Measurements from ENCODE around the gene TMEM33.

The TMEM33 gene

GRCh38 chr4:41934514-41934900 lies 722 bp upstream of the TMEM33 start:
- DNase-seq (ENCODE audit: extremely low spot score, insufficient read length, low read depth) (no peak), FAIRE-seq (no peak)

DNA sequence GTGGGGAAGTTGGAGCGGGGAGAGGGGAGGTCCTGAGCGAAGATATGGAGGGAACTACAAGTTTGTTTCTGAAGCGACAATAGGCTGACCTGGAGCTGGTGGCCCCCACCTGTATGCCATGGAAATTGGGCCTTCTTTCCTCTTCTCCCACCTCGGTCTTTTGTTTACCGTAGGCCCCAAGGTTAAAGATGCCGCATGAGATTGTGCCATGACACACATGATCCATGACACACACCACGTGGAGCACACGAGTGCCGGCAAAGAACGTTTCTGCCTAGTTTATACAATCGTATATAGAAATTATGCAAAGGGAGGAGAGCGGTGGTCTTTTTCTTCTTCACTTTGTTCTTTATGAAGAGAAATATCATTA lies 408 bp downstream of the TMEM33 start:
- DNase-seq (ENCODE audit: extremely low spot score, insufficient read length, low read depth), result no peak
- FAIRE-seq, result no peak

GRCh38 chr4:41939016-41939626 lies 3.9 kb downstream of the TMEM33 start:
- FAIRE-seq, result no peak
- no peak for DNase-seq (ENCODE audit: extremely low spot score, insufficient read length, low read depth)

DNA sequence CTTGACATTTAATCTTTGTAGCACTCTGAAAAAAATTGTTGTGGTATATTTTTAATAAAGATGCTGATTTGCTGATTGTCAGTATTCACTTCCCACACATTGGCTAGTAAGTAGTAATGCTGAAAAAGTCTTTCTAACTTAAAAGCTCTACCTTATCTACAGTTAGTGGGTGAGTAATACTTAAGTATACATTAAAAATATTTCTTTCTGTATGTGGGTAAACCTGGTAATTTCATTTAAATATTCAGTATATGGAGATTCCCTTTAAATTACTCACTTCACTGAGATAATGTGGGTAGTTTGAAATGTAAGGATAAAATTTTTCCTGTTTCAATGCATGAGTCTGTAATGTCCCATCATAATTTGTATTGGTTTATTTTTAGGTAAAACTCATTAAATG lies 5.6 kb downstream of the TMEM33 start:
- FAIRE-seq, result no peak
- DNase-seq (ENCODE audit: extremely low spot score, insufficient read length, low read depth), result no peak

DNA sequence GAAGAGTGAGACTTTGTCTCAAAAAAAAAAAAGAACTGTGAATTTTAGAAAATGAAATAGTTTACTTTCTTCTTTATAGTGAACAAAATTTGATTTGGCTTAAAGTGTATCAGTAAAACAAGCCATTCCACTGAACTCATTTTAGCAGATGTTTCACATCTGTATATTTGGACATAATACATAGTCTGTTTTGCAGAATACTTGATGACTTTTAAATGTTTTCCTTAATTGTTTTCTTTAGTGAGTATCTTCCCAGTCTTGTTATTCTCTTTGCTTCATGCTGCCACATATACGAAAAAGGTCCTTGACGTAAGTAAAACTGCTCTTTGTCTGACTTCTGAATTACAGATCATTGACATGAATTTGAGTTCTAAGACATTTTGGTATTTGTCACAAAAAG lies 8.3 kb downstream of the TMEM33 start:
- DNase-seq (ENCODE audit: extremely low spot score, insufficient read length, low read depth), result no peak
- FAIRE-seq, result no peak

DNA sequence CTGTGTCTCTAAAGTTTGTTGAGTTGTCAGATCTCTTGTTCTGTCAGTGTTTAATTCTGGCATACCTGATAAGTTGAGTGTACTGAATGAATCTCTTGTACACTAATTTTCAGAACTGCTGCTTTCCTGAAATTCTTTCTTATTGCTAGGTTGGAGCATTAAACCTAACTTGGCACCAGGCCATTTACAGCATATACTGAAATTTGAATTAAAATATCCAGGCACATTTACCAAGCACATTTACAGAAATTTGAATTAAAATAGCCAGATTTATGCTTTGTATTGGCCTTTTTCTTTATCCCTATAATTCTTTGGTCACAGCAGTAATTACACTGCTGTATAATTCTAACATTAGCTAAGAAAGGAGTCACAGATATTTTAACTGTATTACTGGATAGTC lies 8.9 kb downstream of the TMEM33 start:
- no peak for DNase-seq (ENCODE audit: extremely low spot score, insufficient read length, low read depth)
- FAIRE-seq, result no peak

DNA sequence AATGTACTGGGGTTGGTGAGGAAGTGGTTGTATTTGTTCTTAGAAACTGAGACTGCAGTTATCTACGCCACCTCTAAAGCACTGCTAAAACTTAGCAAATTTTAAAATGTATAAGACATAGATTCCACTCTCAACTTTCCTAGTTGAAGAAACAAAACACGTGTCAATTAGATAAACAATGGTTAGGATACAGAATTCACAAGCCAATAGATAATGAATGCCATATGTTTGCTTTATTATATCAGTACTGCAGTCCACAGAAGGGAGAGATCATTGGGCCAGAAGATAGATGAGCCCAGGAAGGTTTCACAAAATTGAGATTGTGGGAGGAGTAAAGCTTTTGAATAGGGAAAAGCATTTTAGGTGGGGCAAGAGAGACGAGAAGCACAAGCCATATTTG lies 14.3 kb downstream of the TMEM33 start:
- FAIRE-seq (no peak), DNase-seq (ENCODE audit: extremely low spot score, insufficient read length, low read depth) (no peak)

DNA sequence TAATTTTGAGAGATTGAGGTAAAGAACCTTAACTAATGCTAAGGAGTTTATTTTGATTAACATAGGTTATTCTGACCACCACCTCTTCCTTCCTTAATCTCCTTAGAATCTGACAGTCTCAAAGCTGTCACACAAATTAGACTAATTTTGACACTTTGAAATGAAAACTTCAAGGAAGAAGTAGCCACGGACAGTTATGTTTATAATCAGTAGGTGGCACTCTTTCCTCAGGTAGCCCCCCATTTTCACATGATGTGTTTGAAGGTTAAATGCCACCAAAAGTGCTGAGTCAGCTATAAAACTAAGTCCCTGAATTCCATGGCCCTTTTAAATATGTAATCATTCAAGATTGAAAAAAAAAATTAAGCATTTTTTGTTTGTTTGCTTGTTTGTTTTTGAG lies 22.4 kb downstream of the TMEM33 start:
- FAIRE-seq (peak; percentile 67), DNase-seq (ENCODE audit: extremely low spot score, insufficient read length, low read depth) (no peak)

DNA sequence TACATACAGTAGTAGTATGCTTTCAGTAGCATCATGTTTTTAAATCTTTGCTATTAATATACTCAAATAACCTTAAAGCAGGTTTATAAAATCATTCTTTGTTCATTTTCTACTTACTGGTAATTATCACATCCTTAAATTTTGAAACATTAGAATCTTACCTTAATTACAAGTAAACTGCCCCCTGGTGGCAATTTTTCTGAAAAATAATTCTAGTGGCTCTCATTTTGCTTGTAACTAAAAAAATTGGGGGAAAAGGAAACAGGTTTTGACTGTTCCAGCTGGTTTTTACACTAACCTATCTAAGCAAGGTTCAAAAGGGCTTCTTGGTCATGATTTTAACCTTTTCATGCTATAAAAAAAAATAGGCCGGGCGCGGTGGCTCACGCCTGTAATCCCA lies 27.9 kb downstream of the TMEM33 start:
- peak; percentile 58 for FAIRE-seq
- DNase-seq (ENCODE audit: extremely low spot score, insufficient read length, low read depth), result no peak

- FAIRE-seq (no peak), DNase-seq (ENCODE audit: extremely low spot score, insufficient read length, low read depth) (no peak)
Measured at GRCh38 chr4:41964401-41964800, 29.2 kb downstream of the TMEM33 start.

GRCh38 chr4:41967392-41967791 lies 32.2 kb downstream of the TMEM33 start:
- no peak for FAIRE-seq

DNA sequence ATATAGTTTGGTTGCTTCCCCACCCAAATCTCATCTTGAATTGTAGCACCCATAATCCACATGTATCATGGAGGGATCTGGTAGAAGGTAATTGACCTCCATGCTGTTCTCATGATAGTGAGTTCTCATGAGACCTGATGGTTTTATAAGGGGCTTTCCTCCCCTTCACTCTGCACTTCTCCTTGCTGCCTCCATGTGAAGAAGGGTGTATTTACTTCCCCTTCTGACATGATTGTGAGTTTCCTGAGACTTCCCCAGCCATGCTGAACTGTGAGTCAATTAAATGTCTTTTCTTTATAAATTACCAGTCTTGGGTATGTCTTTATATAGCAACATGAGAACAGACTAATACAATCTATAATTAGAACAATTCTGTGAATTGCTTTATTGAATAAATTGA lies 34.4 kb downstream of the TMEM33 start:
- FAIRE-seq (no peak), DNase-seq (ENCODE audit: extremely low spot score, insufficient read length, low read depth) (no peak)

More at GRCh38 chr4:41967392-41967791, 32.2 kb downstream of the TMEM33 start:
- no peak for DNase-seq (ENCODE audit: extremely low spot score, insufficient read length, low read depth)

- DNase-seq (ENCODE audit: extremely low spot score, insufficient read length, low read depth), result no peak
Measured at GRCh38 chr4:41975341-41975740, 40.1 kb downstream of the TMEM33 start.

GRCh38 chr4:41976775-41977516 lies 41.7 kb downstream of the TMEM33 start:
- DNase-seq (ENCODE audit: extremely low spot score, insufficient read length, low read depth) (no peak), FAIRE-seq (no peak)

More at GRCh38 chr4:41975341-41975740, 40.1 kb downstream of the TMEM33 start:
- no peak for FAIRE-seq

GRCh38 chr4:41977709-41978108 lies 42.5 kb downstream of the TMEM33 start:
- FAIRE-seq (no peak), DNase-seq (ENCODE audit: extremely low spot score, insufficient read length, low read depth) (no peak)

- no peak for FAIRE-seq
Measured at GRCh38 chr4:41981456-41981855, 46.2 kb downstream of the TMEM33 start, which contains the start of gene DCAF4L1. Gene DCAF4L1 (plus strand): TSS chr4:41981756. CDS start chr4:41981793, 37 bp downstream.

DNA sequence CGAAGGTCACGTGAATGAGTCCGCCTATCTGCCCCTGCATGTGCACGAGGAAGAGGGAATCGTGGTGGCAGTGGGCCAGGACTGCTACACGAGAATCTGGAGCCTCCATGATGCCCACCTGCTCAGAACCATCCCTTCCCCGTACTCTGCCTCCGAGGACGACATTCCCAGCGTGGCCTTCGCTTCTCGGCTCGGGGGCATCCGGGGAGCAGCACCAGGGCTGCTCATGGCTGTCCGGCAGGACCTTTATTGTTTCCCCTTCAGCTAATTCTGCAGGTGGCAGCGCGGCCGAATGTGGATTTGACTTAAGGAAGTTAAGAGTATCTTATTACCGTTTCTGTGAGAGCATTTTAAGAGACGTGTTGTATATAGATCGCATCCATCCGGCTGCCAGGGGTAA lies 47.5 kb downstream of the TMEM33 start:
- FAIRE-seq, result no peak
- DNase-seq (ENCODE audit: extremely low spot score, insufficient read length, low read depth), result no peak

More at GRCh38 chr4:41981456-41981855, 46.2 kb downstream of the TMEM33 start, which contains the start of gene DCAF4L1:
- DNase-seq (ENCODE audit: extremely low spot score, insufficient read length, low read depth), result no peak

DNA sequence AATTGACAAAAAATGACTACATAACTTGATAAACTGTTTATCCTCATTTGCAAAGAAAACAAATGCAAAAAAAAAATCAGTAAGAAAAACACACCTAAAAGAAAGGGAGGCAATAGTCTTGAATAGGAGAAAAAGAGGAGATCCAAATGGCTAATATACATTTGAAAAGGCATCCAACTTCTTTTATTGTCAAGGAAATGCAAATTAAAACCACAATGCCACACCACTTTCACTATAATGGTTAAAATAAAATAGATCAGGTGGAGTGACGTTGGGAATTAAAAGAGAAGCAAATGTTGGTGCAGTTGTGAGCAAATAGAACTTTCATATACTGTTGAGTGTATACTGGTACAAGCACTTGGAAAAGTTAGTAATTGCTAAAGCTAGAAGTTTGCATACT lies 49.9 kb downstream of the TMEM33 start:
- DNase-seq (ENCODE audit: extremely low spot score, insufficient read length, low read depth) (no peak), FAIRE-seq (no peak)

DNA sequence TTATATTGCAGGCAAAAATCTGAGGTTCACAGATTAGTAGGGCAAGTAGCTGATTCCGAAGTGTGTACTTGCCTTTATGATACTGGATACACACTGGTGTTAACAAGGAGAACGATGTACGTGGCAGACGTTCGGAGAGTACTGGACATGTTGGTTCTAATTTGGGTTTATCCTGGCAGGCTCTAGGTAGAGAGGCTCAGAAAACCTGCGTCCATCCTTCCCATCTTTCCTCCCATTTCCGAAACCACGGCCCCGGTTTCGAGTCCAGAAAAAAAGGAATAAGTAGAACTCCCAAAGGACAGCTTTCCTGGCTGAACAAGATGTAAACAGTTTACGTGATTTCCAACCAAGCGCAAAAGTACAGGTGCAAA lies 54.8 kb downstream of the TMEM33 start:
- no peak for DNase-seq (ENCODE audit: extremely low spot score, insufficient read length, low read depth)
- no peak for FAIRE-seq

GRCh38 chr4:41990365-41991111 lies 55.3 kb downstream of the TMEM33 start, which contains the start of gene SLC30A9:
Gene SLC30A9 (plus strand): TSS chr4:41990530. CDS start chr4:41990652, 122 bp downstream.
- FAIRE-seq, result peak; percentile 99
- peak; percentile 96 for DNase-seq (ENCODE audit: extremely low spot score, insufficient read length, low read depth)

Measured in GM18507 (cell line).